Tibial nerve (tissue), 4 donors: ENCODE results near the gene SCG5. TPM values are rescaled to one million over a fixed set of nuclear protein-coding genes. Genes with fewer than 3 reads are reported as not detected.

ENCODE experiments used
- DNase-seq, 2 donors: peaks; one replicate each; pipeline ENCODE4 v3.0.0-alpha.2; 2019; ENCODE audit warnings: low spot score in 2 of 2
- H3K27ac ChIP-seq, 4 donors: fragments of 200-600 bp; sonication (generic) in 3 of 4; one replicate each; pipeline ENCODE4 v1.5.1; 2017 to 2019; ENCODE audit warnings: mild to moderate bottlenecking in 1 of 4
- H3K27me3 ChIP-seq, 2 donors: fragments of 200-600 bp; sonication (generic) in 1 of 2; one replicate each; pipeline versions ENCODE4 v1.5.1 to v1.6.0; 2017 to 2019
- H3K36me3 ChIP-seq, 3 donors: fragments of 200-600 bp; sonication (generic); one replicate each; pipeline ENCODE4 v1.5.1; 2018 to 2019
- H3K4me1 ChIP-seq, 4 donors: fragments of 200-600 bp; sonication (generic) in 3 of 4; one replicate each; pipeline ENCODE4 v1.5.1; 2017 to 2019
- H3K4me3 ChIP-seq, 4 donors: fragments of 200-600 bp; sonication (generic) in 3 of 4; one replicate each; pipeline ENCODE4 v1.5.1; 2017 to 2019; ENCODE audit warnings: mild to moderate bottlenecking in 1 of 4, moderate library complexity in 1 of 4
- H3K9me3 ChIP-seq, 4 donors: fragments of 200-600 bp; sonication (generic) in 3 of 4; one replicate each; pipeline ENCODE4 v1.5.1; 2017 to 2019
- EP300 ChIP-seq, 2 donors: sonication (generic); formaldehyde crosslinking; IDR thresholded peaks; one replicate each; pipeline ENCODE4 v1.6.1; 2017; ENCODE audit warnings: antibody characterized with exemption in 2 of 2, mild to moderate bottlenecking in 1 of 2
- POLR2A ChIP-seq, 2 donors: fragments of 450-650 bp; IDR thresholded peaks; one replicate each; pipeline ENCODE4 v1.6.1; 2017; ENCODE audit warnings: antibody characterized with exemption in 2 of 2, mild to moderate bottlenecking in 2 of 2, moderate library complexity in 2 of 2
- WGBS, 2 donors: methylation state at CpG; one replicate each; pipeline ENCODE4 v1.1.5; 2018; 5-methylcytosine and 5-hydroxymethylcytosine counted together
- total RNA-seq, 4 donors: library from RNA; depleted of rRNA; stranded (reverse); fragments of >200 nt; gene quantifications; one replicate each; pipeline ENCODE4 v1.1.0, GENCODE V29; 2016
- TF ChIP-seq, protein P1 (sequence below), 5 experiments: fragments of 200-600 bp in 3 of 5; fragments of 450-650 bp in 2 of 5; sonication (generic) in 3 of 5; IDR thresholded peaks; one replicate each; pipeline ENCODE4 v1.5.1; 2016 to 2019; ENCODE audit warnings: antibody characterized with exemption in 5 of 5, mild to moderate bottlenecking in 3 of 5, moderate library complexity in 2 of 5

The SCG5 gene
- total RNA-seq, 4 donors from 2014 or later, result 0.44 to 0.90 TPM; not detected in 2

DNA sequence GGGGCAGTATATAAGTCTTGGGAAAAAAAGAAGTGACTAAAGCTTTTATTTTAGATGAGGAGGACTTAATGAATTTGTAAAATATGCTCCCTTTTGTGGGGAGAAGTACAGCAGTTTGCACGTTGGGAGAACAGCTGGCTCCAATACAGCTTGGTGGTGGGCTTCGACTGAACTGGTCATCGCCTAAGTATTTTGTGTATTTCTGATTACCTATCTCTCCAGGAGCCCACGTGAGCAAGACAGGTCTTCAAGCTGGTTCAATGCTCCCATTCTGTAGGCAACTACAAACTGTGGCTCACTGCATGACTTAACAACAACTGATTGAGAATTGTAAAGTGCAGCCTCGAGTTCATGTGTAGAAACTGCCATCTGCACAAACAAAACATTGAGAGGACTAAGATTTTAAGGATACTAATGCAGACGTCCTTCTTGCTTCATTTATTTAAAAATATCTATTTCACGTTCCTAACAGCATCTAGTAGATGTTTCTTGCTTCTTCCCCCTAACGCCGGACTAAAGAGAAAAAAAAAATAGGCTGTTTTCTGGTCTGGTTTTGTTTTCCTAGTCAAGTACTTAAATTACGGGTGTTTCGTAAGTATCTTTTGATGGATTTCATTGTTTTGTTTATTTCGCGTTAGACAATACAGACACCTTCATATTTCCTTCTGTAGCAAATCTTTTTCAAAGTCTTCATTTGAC, 74.9 kb downstream of the SCG5 start:
- Histone ChIP-seq H3K27me3 (peaks cover 0 to 73% of the 10 kb centered on the region in 2 donors), H3K36me3 (no peaks in the 10 kb centered on the region), H3K4me1 (peaks cover 0 to 27% (median 18%) of the 10 kb centered on the region in 4 donors), H3K4me3 (no peak overlapping the region), H3K27ac (no peak overlapping the region), H3K9me3 (no peaks in the 10 kb centered on the region)
- DNase-seq, result no peak
- 42 to 51% methylated on average over 13 of the region's 13 CpGs for WGBS, 2 donors
- TF ChIP-seq EP300 (IDR thresholded peaks at IDR 0.05), result no peak
- TF ChIP-seq, protein P1, sequence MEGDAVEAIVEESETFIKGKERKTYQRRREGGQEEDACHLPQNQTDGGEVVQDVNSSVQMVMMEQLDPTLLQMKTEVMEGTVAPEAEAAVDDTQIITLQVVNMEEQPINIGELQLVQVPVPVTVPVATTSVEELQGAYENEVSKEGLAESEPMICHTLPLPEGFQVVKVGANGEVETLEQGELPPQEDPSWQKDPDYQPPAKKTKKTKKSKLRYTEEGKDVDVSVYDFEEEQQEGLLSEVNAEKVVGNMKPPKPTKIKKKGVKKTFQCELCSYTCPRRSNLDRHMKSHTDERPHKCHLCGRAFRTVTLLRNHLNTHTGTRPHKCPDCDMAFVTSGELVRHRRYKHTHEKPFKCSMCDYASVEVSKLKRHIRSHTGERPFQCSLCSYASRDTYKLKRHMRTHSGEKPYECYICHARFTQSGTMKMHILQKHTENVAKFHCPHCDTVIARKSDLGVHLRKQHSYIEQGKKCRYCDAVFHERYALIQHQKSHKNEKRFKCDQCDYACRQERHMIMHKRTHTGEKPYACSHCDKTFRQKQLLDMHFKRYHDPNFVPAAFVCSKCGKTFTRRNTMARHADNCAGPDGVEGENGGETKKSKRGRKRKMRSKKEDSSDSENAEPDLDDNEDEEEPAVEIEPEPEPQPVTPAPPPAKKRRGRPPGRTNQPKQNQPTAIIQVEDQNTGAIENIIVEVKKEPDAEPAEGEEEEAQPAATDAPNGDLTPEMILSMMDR (IDR thresholded peaks at IDR 0.05), result no peak
- no peak for TF ChIP-seq POLR2A (IDR thresholded peaks at IDR 0.05)

DNA sequence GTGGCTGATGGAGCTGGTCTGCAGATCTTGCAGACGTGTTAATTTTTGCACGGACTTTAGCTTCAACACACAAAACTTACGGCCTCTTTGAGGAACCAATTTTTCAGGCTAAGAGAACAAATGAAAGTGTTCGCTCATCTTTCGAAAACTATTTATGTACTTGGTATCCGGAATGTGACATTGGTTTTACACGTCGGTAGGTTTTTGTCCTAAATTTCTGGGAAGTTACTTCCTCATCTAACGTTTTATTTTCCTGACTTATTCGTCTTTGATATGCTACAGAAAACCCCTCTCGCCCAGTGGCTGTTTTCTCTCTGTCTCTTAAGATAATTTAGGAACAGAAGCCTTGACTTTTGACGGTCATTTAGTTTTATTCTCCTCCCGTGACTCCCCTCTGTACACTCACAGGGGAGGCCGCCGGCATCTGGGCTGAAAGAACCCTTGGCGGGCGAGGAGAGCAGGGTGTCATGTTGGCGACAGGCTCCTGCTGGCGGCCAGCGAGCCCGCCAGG, 75.5 kb downstream of the SCG5 start:
- WGBS, 2 donors, result 14 to 22% methylated on average over 18 to 21 of the region's 21 CpGs

DNA sequence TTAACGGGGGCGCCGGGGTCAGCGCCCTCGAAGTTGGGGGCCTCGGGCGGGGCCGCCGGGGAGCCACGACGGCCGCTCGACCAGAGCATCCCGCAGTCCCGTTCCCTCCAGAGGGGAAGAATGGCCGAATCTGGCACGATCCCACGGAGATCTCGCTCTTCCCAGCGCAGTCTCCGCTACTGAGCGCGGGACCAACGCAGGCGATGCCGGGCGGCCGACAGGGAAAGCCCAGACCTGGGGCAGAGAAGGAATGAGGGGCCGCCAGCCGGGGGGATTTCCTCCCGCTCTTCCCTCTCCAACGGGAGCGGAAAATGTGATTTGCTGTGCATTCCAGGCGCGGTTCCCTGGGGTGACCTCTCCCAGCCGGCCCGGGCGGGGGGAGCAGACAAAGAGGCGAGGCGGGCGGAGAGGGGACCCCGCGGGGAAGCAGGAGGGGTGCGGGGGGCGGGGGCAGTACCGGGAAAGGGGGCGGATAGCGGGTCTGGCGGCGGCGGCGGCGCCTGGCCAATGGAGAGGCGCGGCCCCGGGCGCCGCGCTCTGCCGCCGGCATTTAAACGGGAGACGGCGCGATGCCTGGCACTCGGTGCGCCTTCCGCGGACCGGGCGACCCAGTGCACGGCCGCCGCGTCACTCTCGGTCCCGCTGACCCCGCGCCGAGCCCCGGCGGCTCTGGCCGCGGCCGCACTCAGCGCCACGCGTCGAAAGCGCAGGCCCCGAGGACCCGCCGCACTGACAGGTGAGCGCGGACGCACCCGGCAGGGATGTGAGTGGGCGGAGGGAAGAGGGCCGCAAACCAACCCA, 76.1 kb downstream of the SCG5 start, which contains the start of gene GREM1:
Gene GREM1 (plus strand): TSS at position 579 of the 801 bp plus-strand sequence. CDS start 12,687 bp downstream, outside the sequence.
- Histone ChIP-seq H3K27ac (peak within 1 kb of the TSS in 1 of 4 donors; percentile 21), H3K9me3 (no peaks in the 10 kb centered on the region), H3K27me3 (peaks cover 0 to 73% of the 10 kb centered on the region in 2 donors), H3K4me1 (peaks cover 0 to 27% (median 18%) of the 10 kb centered on the region in 4 donors), H3K4me3 (peak within 1 kb of the TSS; percentile 3 to 36 (median 26)), H3K36me3 (no peaks in the 10 kb centered on the region)
- DNase-seq, result no peak
- TF ChIP-seq, protein P1 (IDR thresholded peaks at IDR 0.05), result no peak
- TF ChIP-seq POLR2A (IDR thresholded peaks at IDR 0.05), result no peak
- TF ChIP-seq EP300 (IDR thresholded peaks at IDR 0.05), result no peak
- WGBS, 2 donors, result 2 to 5% methylated on average over 22 to 88 of the region's 99 CpGs

More for the DNA sequence above, 75.5 kb downstream of the SCG5 start:
- Histone ChIP-seq H3K9me3 (no peaks in the 10 kb centered on the region), H3K4me1 (peaks cover 0 to 27% (median 18%) of the 10 kb centered on the region in 4 donors), H3K4me3 (peak overlapping the region in 3 of 4 donors; percentile 19 to 36 (median 25)), H3K27me3 (peaks cover 0 to 73% of the 10 kb centered on the region in 2 donors), H3K27ac (peak overlapping the region in 1 of 4 donors; percentile 21), H3K36me3 (no peaks in the 10 kb centered on the region)
- no peak for DNase-seq
- TF ChIP-seq, protein P1 (IDR thresholded peaks at IDR 0.05), result no peak
- TF ChIP-seq EP300 (IDR thresholded peaks at IDR 0.05), result no peak
- TF ChIP-seq POLR2A (IDR thresholded peaks at IDR 0.05), result no peak

DNA sequence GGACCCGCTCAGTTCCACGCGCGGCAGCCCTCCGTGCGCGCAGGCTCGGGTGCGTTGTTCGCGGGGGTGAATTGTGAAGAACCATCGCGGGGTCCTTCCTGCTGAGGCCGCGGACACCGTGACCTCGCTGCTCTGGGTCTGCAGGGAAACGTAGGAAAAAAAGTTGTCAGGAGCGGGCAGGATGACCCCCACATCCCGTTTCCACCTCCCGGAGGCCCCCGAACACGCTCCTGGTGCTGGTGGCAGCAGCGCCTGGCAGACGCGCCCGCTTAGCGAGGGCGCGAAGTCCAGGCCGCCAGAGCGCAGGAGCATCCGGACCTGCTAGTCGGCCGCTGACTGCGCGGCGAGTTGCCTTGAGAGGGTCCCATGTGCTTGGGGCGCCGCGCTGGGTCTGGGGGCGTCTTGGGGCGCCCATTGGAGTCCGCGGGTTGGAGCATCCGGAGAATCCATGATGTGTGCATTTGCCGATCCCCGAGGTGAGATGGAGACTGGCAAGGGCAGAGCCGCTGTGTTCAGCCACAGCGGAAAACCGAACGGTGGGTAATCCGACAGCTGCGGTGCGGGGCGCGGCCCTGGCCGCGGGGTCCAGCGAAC, 76.8 kb downstream of the SCG5 start:
- Histone ChIP-seq H3K36me3 (no peaks in the 10 kb centered on the region), H3K4me1 (peaks cover 0 to 27% (median 18%) of the 10 kb centered on the region in 4 donors), H3K9me3 (no peaks in the 10 kb centered on the region), H3K4me3 (peak overlapping the region; percentile 3 to 36 (median 26)), H3K27ac (no peak overlapping the region), H3K27me3 (peaks cover 0 to 71% of the 10 kb centered on the region in 2 donors)
- 2% methylated on average over 20 to 30 of the region's 60 CpGs for WGBS, 2 donors
- no peak for DNase-seq
- TF ChIP-seq, protein P1 (IDR thresholded peaks at IDR 0.05), result no peak
- no peak for TF ChIP-seq POLR2A (IDR thresholded peaks at IDR 0.05)
- TF ChIP-seq EP300 (IDR thresholded peaks at IDR 0.05), result no peak
